HepG2 (cell line): ENCODE measurements around the gene ZC3H18. TPM values are rescaled to one million over a fixed set of nuclear protein-coding genes. Genes with fewer than 3 reads are reported as not detected.
A peak's percentile ranks its signal among the peaks of the same experiment; 100 is the strongest.

Source experiments
- ATAC-seq: fragments of 200-7000 bp; cut with Tn5 transposase; 3 replicates; pipeline ENCODE4 v1.9.1; 2020; ENCODE audit warnings: mild to moderate bottlenecking, moderate library complexity
- BruUV-seq: library from RNA; stranded (reverse); fragments of 400-500 nt; replicated peaks from 2 replicates; lab custom pipeline; 2021; lab: Mats Ljungman, UMichigan
- CTCF ChIA-PET: fragments of 300-600 bp; formaldehyde crosslinking; extraction: SDS; loops from one replicate; lab custom pipeline; 2021; ENCODE audit warnings: low total read pairs, inconsistent platforms, low intra/inter-chr PET ratio; lab: Yijun Ruan, JAX
- POLR2A ChIA-PET: fragments of 350-600 bp; sonication (Branson Sonifier 250); formaldehyde crosslinking; loops from one replicate; lab custom pipeline; 2020; ENCODE audit warnings: antibody characterized with exemption, inconsistent platforms; lab: Yijun Ruan, JAX
- DNase-seq: peaks from one replicate; pipeline ENCODE4 v3.0.0-alpha.2; 2015; ENCODE audit warnings: low spot score
- FAIRE-seq: peaks from 3 replicates; lab custom pipeline; 2011; peaks lifted over from hg19 to GRCh38; lab: Jason Lieb, UNC
- H2AFZ ChIP-seq: one replicate; pipeline ENCODE4 v1.6.1; 2011; ENCODE audit warnings: low read length, inconsistent platforms
- H3K27ac ChIP-seq: fragments of 300-600 bp; 3 replicates; pipeline ENCODE4 v1.8.0; 2011; ENCODE audit warnings: mixed run types, mild to moderate bottlenecking, mixed read lengths, low read length, inconsistent platforms; ENCODE audit not compliant: insufficient read depth; ENCODE audit errors: extremely low read length
- H3K27me3 ChIP-seq, 2 experiments: fragments of 200-600 bp in 1 of 2; 2 replicates in 1 of 2; 3 replicates in 1 of 2; pipeline versions ENCODE4 v1.6.0 to v1.8.0; 2011; ENCODE audit warnings: low read length in 2 of 2, mild to moderate bottlenecking in 2 of 2, moderate library complexity in 2 of 2, inconsistent platforms in 1 of 2; ENCODE audit not compliant: insufficient read depth in 2 of 2, control insufficient read depth in 1 of 2
- H3K36me3 ChIP-seq, 2 experiments: fragments of 200-600 bp in 1 of 2; replicated peaks in 1 of 2; 2 replicates in 1 of 2; 3 replicates in 1 of 2; pipeline versions ENCODE4 v1.5.1 to v1.8.0; 2011; ENCODE audit warnings: low read length in 2 of 2, inconsistent platforms in 1 of 2; ENCODE audit not compliant: insufficient read depth in 2 of 2, control insufficient read depth in 1 of 2
- H3K4me1 ChIP-seq: 2 replicates; pipeline ENCODE4 v1.5.1; 2012; ENCODE audit warnings: low read length, inconsistent platforms; ENCODE audit not compliant: insufficient read depth
- H3K4me2 ChIP-seq: 2 replicates; pipeline ENCODE4 v1.6.0; 2011; ENCODE audit warnings: low read depth, low read length, inconsistent platforms
- H3K4me3 ChIP-seq, 3 experiments: fragments of 200-600 bp in 1 of 3; sonication (generic), shearing (Covaris generic) in 1 of 3; replicated peaks in 1 of 3; 2 replicates each; pipeline ENCODE4 v1.5.1; 2011 to 2016; ENCODE audit warnings: low read length in 3 of 3, inconsistent platforms in 2 of 3, low read depth in 2 of 3, mild to moderate bottlenecking in 2 of 3, control low read depth in 1 of 3, mixed read lengths in 1 of 3; ENCODE audit not compliant: insufficient read depth in 1 of 3
- H3K79me2 ChIP-seq: one replicate; pipeline ENCODE4 v1.6.1; 2011; ENCODE audit warnings: low read length, inconsistent platforms; ENCODE audit not compliant: insufficient read depth
- H3K9ac ChIP-seq: 2 replicates; pipeline ENCODE4 v1.6.0; 2011; ENCODE audit warnings: mild to moderate bottlenecking, low read depth, low read length, inconsistent platforms; ENCODE audit not compliant: insufficient read depth
- H3K9me3 ChIP-seq: 2 replicates; pipeline ENCODE4 v1.5.1; 2012; ENCODE audit warnings: mild to moderate bottlenecking, low read length
- H4K20me1 ChIP-seq: 2 replicates; pipeline ENCODE4 v1.6.0; 2011; ENCODE audit warnings: inconsistent platforms, mild to moderate bottlenecking, low read length, moderate library complexity; ENCODE audit not compliant: insufficient read depth
- AHR ChIP-seq: IDR thresholded peaks from 2 replicates; pipeline ENCODE4 v1.6.1; 2018; ENCODE audit warnings: missing genetic modification reagents, missing compliant biosample characterization
- ARID3A ChIP-seq: IDR thresholded peaks from 2 replicates; pipeline ENCODE4 v1.6.1; 2012; ENCODE audit warnings: low read depth, low read length, improper control_type of control experiment
- CBFB ChIP-seq: sonication (generic); formaldehyde crosslinking; IDR thresholded peaks from 2 replicates; pipeline ENCODE4 v1.4.0; 2020; ENCODE audit warnings: missing genetic modification reagents
- CBX5 ChIP-seq: sonication (generic); formaldehyde crosslinking; IDR thresholded peaks from 2 replicates; pipeline ENCODE4 v1.4.0; 2020; ENCODE audit warnings: missing genetic modification reagents, borderline replicate concordance
- RELA ChIP-seq: sonication (generic); formaldehyde crosslinking; IDR thresholded peaks from 2 replicates; pipeline ENCODE4 v1.4.0; 2020; ENCODE audit warnings: missing genetic modification reagents
- ZEB1 ChIP-seq: IDR thresholded peaks from 2 replicates; pipeline ENCODE4 v1.6.1; 2012; ENCODE audit warnings: mild to moderate bottlenecking, low read depth, inconsistent platforms; ENCODE audit not compliant: insufficient replicate concordance
- ZNF3 ChIP-seq: IDR thresholded peaks from 2 replicates; pipeline ENCODE4 v1.7.0; 2017; ENCODE audit warnings: inconsistent platforms
- ZNF317 ChIP-seq: sonication (generic); formaldehyde crosslinking; IDR thresholded peaks from 2 replicates; pipeline ENCODE4 v1.5.0; 2020; ENCODE audit warnings: mild to moderate bottlenecking, missing genetic modification reagents
- WGBS: methylation state at CpG from one replicate; pipeline ENCODE4 v1.1.6; 2017; ENCODE audit warnings: low lambda C conversion rate; 5-methylcytosine and 5-hydroxymethylcytosine counted together
- in situ Hi-C: cut with HindIII; loops from 2 replicates; pipeline ENCODE4 v1.10.0; 2017; ENCODE audit warnings: low pct_unique_long_range_greater_than_20kb; ENCODE audit not compliant: extremely low pct_ligation_motif_present
- intact Hi-C: fragments of 100-400 bp; cut with micrococcal nuclease; formaldehyde crosslinking; loops from one replicate; pipeline ENCODE4 v1.10.0; 2022; ENCODE audit not compliant: unreplicated experiment
- polyA plus RNA-seq, 8 experiments: library from polyadenylated mRNA; depleted of rRNA in 3 of 8; stranded (reverse) in 7 of 8; unstranded in 1 of 8; fragments of >200 nt; fragmentation: Illumina TruSeq in 4 of 8; extraction: Trizol in 4 of 8; gene quantifications; 2 replicates each; pipeline versions ENCODE4 v1.2.1 to v1.2.3, GENCODE V29; 2011 to 2016; ENCODE audit warnings: low read depth in 4 of 8, missing spikeins in 1 of 8, mixed read lengths in 1 of 8; ENCODE audit not compliant: insufficient read depth in 1 of 8
- total RNA-seq, 5 experiments: library from RNA; depleted of rRNA; stranded (reverse); fragments of >200 nt; fragmentation: Illumina TruSeq; extraction: Trizol; gene quantifications; 2 replicates each; pipeline ENCODE4 v1.2.3, GENCODE V29; 2016; ENCODE audit warnings: low read depth in 1 of 5
- TF ChIP-seq, protein P1 (sequence below): sonication (generic); formaldehyde crosslinking; IDR thresholded peaks from 2 replicates; pipeline ENCODE4 v1.5.1; 2020; ENCODE audit warnings: mild to moderate bottlenecking, missing genetic modification reagents

Gene ZC3H18
- total and polyA plus RNA-seq, 2 of the 13 experiments (the other 11 are each of a cell fraction or from before 2014, with no cell fraction given) = 11.2 to 27.4 TPM

GRCh38 chr16:88541831-88542616 lies 28.2 kb upstream of the ZC3H18 start (continued):
- TF ChIP-seq ARID3A = no peak
- TF ChIP-seq ZEB1 = no peak
- no peak for TF ChIP-seq ZNF3 (CRISPR knock-in tag)

DNA sequence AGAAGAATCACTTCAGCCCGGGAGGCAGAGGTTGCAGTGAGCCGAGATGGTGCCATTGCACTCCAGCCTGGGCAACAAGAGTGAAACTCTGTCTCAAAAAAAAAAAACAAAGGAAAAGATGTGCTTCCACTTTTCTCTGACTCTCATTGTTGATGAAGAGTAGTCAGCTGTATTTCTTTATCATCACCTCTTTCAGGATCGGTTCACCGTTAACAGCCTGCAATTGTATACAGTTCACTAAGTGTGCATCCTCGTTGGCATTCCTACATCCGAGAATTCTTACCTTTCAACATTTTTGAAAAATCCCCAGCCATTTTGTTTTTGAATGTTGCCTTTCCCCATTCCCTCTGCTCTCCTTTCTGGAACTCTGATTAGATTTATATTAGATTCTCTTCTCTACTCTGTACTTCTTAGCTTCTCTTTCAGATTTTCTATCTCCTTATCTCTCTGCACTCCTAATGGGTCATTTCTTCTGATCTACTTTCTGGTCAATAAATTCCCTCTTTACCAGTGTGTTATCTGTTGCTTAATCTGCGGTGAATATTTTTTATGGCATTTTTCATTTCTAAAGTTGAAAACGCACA lies 26.9 kb upstream of the ZC3H18 start:
- Histone ChIP-seq H3K27ac (no peak overlapping the region), H3K4me1 (no peaks in the 10 kb centered on the region), H2AFZ (no peak overlapping the region), H3K9ac (no peak overlapping the region), H3K79me2 (no peaks in the 10 kb centered on the region), H3K9me3 (peaks cover 20% of the 10 kb centered on the region), H3K36me3 (no peaks in the 10 kb centered on the region), H4K20me1 (no peaks in the 10 kb centered on the region), H3K4me2 (no peak overlapping the region), H3K27me3 (peaks cover 18 to 64% of the 10 kb centered on the region in 2 experiments; a peak in 4 of 5 replicates), H3K4me3 (no peak overlapping the region)
- TF ChIP-seq RELA (no peak), CBFB (CRISPR knock-in tag) (no peak), ZNF317 (CRISPR knock-in tag) (peak; percentile 100), CBX5 (CRISPR knock-in tag) (peak; percentile 27; the same call in 1 of the 2 replicates), AHR (CRISPR knock-in tag) (no peak)
- TF ChIP-seq, protein P1, sequence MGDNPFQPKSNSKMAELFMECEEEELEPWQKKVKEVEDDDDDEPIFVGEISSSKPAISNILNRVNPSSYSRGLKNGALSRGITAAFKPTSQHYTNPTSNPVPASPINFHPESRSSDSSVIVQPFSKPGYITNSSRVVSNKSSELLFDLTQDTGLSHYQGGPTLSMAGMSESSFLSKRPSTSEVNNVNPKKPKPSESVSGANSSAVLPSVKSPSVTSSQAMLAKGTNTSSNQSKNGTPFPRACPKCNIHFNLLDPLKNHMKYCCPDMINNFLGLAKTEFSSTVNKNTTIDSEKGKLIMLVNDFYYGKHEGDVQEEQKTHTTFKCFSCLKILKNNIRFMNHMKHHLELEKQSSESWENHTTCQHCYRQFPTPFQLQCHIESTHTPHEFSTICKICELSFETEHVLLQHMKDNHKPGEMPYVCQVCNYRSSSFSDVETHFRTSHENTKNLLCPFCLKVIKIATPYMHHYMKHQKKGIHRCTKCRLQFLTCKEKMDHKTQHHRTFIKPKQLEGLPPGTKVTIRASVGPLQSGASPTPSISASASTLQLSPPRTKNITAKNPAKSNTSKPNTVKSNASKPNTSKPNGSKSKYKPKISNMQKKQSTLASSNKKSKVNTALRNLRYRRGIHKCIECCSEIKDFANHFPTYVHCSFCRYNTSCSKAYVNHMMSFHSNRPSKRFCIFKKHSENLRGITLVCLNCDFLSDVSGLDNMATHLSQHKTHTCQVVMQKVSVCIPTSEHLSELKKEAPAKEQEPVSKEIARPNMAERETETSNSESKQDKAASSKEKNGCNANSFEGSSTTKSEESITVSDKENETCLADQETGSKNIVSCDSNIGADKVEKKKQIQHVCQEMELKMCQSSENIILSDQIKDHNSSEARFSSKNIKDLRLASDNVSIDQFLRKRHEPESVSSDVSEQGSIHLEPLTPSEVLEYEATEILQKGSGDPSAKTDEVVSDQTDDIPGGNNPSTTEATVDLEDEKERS (CRISPR knock-in tag) = 0 out of 2 replicates have a peak, but pooled peaks have one; percentile 34
- ChIA-PET CTCF (no interaction called here), POLR2A (no interaction called here)
- no peak for FAIRE-seq
- no TSS peak for BruUV-seq
- no peak for DNase-seq
- WGBS = 17% methylated on average over 8 of the region's 8 CpGs
- no peak for ATAC-seq
- in situ Hi-C loops (no loop called here), intact Hi-C loops (no loop called here)
